HEK293 (cell line): ENCODE data around the gene CFC1.
"Not testable (repeated sequence)": the region's sequence is repeated elsewhere in the genome, so short reads cannot be mapped to it uniquely, and the experiment has no call there.

Experiments used
- CTCF ChIA-PET: fragments of 350-600 bp; formaldehyde crosslinking; extraction: SDS; loops from one replicate; lab custom pipeline; 2021; ENCODE audit warnings: antibody characterized with exemption; lab: Yijun Ruan, JAX
- POLR2A ChIA-PET: fragments of 300-600 bp; formaldehyde crosslinking; extraction: SDS; loops from one replicate; lab custom pipeline; 2020; ENCODE audit warnings: antibody characterized with exemption, inconsistent platforms; lab: Yijun Ruan, JAX
- H3K27ac ChIP-seq: fragments of 200-500 bp; sonication (Bioruptor generic); 2 replicates; pipeline ENCODE4 v1.5.1; 2014; ENCODE audit warnings: low read depth, low read length, control low read depth, inconsistent platforms; ENCODE audit errors: extremely low read depth
- H3K36me3 ChIP-seq, 2 experiments: fragments of 200-500 bp in 1 of 2; sonication (Bioruptor generic) in 1 of 2; 1 replicate in 1 of 2; 2 replicates in 1 of 2; pipeline ENCODE4 v1.5.1; 2014 to 2017; ENCODE audit warnings: inconsistent platforms in 2 of 2, low read length in 2 of 2; ENCODE audit not compliant: control insufficient read depth in 2 of 2, insufficient read depth in 1 of 2
- H3K4me1 ChIP-seq: fragments of 200-500 bp; sonication (Bioruptor generic); 2 replicates; pipeline ENCODE4 v1.5.1; 2014; ENCODE audit warnings: mild to moderate bottlenecking, low read length, inconsistent platforms; ENCODE audit not compliant: control insufficient read depth, insufficient read depth
- H3K4me3 ChIP-seq: 2 replicates; pipeline ENCODE4 v1.5.1; 2011; ENCODE audit warnings: low read depth, mild to moderate bottlenecking, control low read depth, low read length, moderate library complexity
- H3K9me3 ChIP-seq: fragments of 200-500 bp; sonication (Bioruptor generic); 2 replicates; pipeline ENCODE4 v1.5.1; 2014; ENCODE audit warnings: low read depth, low read length, inconsistent platforms; ENCODE audit not compliant: control insufficient read depth, insufficient read depth

The CFC1 gene

DNA sequence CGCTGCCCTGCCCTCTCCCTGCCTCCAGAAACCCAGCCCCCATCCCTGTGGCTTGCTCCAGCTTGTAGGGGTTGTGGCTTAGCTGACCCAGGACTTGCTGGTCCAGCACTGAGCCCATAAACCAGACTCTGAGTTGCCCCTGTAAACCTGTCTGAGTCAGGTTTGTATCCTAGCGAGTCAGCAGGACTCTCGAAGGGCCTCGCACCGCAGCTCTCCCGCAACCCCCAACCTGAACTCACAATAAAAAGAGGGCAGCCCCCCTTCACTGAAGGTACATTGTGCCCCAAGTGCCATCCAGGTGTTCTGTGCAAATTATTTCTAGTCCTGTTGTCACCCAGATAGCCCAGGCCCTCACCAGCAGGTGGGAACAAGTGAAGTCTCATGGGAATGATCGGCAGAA is 17.9 kb downstream of the CFC1 start:
- H3K27ac ChIP-seq, H3K4me1 ChIP-seq, CTCF ChIA-PET, H3K4me3 ChIP-seq, POLR2A ChIA-PET, H3K9me3 ChIP-seq, H3K36me3 ChIP-seq: not testable (repeated sequence)

DNA sequence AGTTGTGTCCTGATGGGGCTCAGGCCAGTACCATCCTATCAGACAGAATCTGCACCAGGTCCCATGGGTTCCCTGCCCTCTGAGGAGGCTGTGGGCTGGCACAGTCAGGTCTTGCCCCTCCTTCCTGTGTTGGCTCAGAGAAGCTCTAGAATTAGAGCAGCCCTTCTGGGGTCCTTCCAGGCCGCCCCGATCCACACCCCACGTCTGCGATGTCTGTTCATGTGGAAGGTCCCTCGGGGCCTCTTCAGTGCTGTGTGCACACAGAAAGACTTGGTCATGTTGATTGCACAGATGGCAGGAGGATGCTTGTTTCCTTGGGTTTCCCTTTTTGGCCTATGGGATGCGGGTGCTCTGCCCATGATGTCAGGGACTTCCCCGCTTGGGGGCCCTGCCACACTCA is 20.3 kb downstream of the CFC1 start:
- H3K9me3 ChIP-seq, H3K4me1 ChIP-seq, POLR2A ChIA-PET, H3K4me3 ChIP-seq, H3K36me3 ChIP-seq, CTCF ChIA-PET, H3K27ac ChIP-seq: not testable (repeated sequence)

DNA sequence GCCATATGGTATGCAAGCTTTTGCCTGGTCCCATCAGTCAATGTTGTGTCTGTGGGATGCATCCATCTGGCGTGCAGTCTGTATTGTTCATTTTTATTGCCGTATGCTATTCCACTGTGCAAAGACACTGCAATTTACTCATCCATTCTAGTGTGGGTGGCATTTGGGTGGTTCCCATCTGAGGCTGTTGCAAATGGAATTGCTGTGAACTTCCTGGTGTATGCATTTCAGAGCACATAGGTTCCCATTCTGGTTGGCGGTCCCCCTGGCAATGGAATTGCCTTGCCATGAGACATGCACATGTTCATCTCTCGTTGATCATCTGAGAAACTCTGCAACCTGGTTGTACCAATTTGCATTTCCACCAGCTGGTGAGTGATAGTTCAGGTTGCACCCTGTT is 21.8 kb downstream of the CFC1 start:
- H3K36me3 ChIP-seq, H3K9me3 ChIP-seq, H3K4me1 ChIP-seq, POLR2A ChIA-PET, H3K27ac ChIP-seq, H3K4me3 ChIP-seq, CTCF ChIA-PET: not testable (repeated sequence)

DNA sequence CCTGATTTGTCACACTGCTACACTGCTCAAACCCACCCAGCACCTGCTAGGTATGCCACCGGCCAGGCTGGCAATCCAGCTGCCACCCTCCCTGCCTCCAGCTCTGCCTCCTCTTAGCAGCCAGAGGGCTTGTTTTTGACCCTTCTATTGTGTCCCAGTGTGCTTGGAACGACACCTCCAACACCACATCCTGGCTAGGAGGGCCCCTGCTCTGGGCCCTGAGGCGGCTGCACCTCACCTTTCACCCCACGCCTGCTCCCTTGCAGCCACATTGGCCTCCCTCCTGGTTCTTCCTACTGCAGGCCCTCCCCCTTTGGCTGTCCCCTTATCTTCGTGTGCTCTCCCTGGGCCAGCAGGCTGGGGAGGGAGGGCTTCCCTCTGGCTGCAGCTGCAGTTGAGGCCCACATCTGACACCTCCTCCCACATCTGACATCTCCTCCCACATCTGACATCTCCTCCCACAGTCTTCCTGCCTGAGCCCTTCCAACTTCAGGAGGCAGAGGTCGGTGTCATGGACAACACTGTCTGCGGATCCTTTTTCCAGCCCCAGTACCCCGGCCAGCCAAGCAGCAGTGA is 23.1 kb downstream of the CFC1 start:
- H3K27ac ChIP-seq, H3K4me3 ChIP-seq, H3K36me3 ChIP-seq, H3K4me1 ChIP-seq, H3K9me3 ChIP-seq, POLR2A ChIA-PET, CTCF ChIA-PET: not testable (repeated sequence)

DNA sequence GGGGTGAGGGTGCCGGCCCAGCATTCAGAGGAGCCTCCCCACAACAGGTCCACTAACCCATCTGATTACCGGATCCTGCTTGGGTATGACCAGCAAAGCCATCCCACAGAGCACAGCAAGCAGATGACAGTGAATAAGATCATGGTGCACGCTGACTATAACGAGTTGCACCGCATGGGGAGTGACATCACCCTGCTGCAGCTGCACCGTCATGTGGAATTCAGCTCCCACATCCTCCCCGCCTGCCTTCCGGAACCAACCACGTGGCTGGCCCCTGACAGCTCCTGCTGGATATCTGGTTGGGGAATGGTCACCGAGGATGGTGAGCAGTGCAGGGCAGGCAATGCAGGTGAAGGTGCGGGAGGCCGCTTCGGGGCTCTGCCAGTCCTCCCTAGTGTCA is 25.1 kb downstream of the CFC1 start:
- H3K4me1 ChIP-seq, POLR2A ChIA-PET, H3K36me3 ChIP-seq, H3K9me3 ChIP-seq, H3K4me3 ChIP-seq, CTCF ChIA-PET, H3K27ac ChIP-seq: not testable (repeated sequence)

DNA sequence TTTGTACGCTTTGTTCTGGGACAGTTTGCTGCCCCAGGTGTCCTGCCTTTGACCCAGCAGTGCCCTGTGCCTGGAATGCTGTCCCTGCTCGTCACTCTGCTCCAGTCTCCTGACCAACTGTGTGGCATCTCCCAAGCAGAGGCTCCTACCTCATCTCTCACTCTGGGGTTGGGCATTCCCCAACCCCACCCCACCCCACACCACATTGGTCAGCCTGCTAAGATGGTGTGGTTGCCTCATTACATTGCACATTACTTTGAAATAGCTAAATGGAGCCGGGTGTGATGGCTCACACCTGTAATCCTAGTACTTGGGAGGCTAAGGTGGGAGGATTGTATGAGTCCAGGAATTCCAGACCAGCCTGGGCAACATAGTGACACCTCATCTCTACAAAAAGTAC is 27.4 kb downstream of the CFC1 start:
- H3K4me3 ChIP-seq, CTCF ChIA-PET, POLR2A ChIA-PET, H3K27ac ChIP-seq, H3K9me3 ChIP-seq, H3K4me1 ChIP-seq, H3K36me3 ChIP-seq: not testable (repeated sequence)

DNA sequence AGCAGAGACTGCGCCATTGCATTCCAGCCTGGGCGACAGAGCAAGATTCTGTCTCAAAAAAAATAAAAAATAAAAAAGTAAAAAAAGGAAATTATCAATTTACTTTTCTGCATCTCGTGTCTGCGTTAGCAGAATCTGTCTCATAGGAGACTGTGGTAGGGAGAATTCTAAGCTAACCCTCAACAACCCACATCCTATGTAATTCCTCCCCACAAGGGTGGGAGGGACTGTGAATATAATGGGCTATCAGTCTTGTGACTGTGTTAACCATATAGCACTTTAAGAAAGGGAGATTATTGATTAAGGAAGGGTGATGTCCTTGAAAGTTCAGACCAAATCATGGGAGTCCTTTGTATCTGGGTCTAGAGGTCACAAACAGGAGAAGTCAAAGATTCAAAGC is 33.2 kb downstream of the CFC1 start:
- POLR2A ChIA-PET, H3K4me1 ChIP-seq, H3K4me3 ChIP-seq, H3K27ac ChIP-seq, H3K9me3 ChIP-seq, CTCF ChIA-PET, H3K36me3 ChIP-seq: not testable (repeated sequence)

DNA sequence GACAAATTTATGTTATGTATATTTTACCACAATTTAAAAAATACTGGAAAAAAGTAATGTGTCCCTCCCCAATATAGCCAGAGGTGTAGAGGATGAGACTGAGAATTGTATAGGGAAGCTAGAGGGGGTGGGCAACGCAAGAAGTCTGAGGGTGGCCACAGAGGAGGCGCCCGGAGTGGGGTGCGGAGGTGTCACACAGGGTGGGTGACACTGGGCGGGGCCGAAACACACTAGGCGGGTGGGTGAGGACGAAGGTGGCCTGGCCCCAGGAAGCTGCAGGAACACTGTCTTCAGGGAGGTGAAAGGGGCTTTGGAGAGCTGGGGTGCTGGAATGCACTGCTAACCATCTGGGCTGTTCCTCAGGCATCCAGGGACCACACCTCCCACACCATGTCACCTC is 42.9 kb downstream of the CFC1 start:
- H3K4me1 ChIP-seq, CTCF ChIA-PET, POLR2A ChIA-PET, H3K4me3 ChIP-seq, H3K36me3 ChIP-seq, H3K9me3 ChIP-seq, H3K27ac ChIP-seq: not testable (repeated sequence)

DNA sequence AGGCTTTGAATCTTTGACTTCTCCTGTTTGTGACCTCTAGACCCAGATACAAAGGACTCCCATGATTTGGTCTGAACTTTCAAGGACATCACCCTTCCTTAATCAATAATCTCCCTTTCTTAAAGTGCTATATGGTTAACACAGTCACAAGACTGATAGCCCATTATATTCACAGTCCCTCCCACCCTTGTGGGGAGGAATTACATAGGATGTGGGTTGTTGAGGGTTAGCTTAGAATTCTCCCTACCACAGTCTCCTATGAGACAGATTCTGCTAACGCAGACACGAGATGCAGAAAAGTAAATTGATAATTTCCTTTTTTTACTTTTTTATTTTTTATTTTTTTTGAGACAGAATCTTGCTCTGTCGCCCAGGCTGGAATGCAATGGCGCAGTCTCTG is 45.2 kb downstream of the CFC1 start:
- CTCF ChIA-PET, H3K4me1 ChIP-seq, POLR2A ChIA-PET, H3K4me3 ChIP-seq, H3K9me3 ChIP-seq, H3K27ac ChIP-seq, H3K36me3 ChIP-seq: not testable (repeated sequence)

DNA sequence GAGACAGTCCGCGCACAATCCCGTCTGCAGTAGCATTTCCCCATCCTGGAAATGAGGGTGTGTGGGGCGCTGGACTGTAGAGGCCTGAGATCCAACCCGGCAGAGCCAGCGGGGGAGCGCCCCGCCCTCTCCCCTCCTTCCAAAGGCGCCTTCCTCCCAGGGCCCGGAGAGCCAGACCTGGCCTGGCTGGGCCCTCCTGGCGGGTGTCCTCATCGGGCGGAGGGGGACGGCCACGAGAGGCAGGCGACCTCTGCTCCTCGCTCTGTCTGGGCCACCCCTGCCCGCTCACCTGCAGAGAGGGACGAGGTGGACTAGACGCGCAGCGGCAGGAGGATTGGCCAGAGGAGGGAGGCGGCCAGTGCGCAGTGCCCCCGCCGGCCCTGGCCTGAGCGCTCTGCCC is 49.9 kb downstream of the CFC1 start:
- H3K9me3 ChIP-seq, POLR2A ChIA-PET, H3K27ac ChIP-seq, H3K4me1 ChIP-seq, CTCF ChIA-PET, H3K36me3 ChIP-seq, H3K4me3 ChIP-seq: not testable (repeated sequence)

DNA sequence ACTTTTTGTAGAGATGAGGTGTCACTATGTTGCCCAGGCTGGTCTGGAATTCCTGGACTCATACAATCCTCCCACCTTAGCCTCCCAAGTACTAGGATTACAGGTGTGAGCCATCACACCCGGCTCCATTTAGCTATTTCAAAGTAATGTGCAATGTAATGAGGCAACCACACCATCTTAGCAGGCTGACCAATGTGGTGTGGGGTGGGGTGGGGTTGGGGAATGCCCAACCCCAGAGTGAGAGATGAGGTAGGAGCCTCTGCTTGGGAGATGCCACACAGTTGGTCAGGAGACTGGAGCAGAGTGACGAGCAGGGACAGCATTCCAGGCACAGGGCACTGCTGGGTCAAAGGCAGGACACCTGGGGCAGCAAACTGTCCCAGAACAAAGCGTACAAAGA is 51.0 kb downstream of the CFC1 start:
- POLR2A ChIA-PET, H3K9me3 ChIP-seq, H3K4me1 ChIP-seq, CTCF ChIA-PET, H3K36me3 ChIP-seq, H3K27ac ChIP-seq, H3K4me3 ChIP-seq: not testable (repeated sequence)

DNA sequence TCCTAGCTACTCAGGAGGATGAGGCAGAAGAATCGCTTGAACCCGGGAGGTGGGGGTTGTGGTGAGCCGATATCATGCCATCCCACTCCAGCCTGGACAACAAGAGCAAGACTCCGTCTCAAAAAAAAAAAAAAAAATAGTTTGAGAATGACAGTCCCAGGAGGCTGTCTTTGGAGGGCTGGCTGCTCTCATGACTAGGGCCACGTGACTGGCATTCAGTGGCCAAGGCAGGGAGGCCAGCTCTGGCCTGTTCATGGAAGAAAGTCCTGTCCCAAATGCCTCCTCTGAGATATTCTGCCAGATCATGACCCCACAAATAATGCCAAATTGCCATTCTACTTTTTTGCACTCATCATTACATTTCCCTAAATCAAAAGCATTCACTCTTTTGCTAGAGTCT is 54.4 kb downstream of the CFC1 start:
- H3K9me3 ChIP-seq, H3K4me1 ChIP-seq, H3K36me3 ChIP-seq, CTCF ChIA-PET, H3K4me3 ChIP-seq, POLR2A ChIA-PET, H3K27ac ChIP-seq: not testable (repeated sequence)
